Activated T-cell treated with anti-CD3 and anti-CD28 coated beads, Interleukin-2, amount 50 U/mL, for 72 hours (primary cell): ENCODE measurements around the gene ANAPC4. TPM values are rescaled to one million over a fixed set of nuclear protein-coding genes. Genes with fewer than 3 reads are reported as not detected.
"Not testable (repeated sequence)": the region's sequence is repeated elsewhere in the genome, so short reads cannot be mapped to it uniquely, and the experiment has no call there.

ENCODE experiments used
- ATAC-seq, 2 donors: fragments of 150-1000 bp; cut with Tn5 transposase; replicated peaks in 1 of 2; 2 replicates each; pipeline ENCODE4 v1.10.0; 2021; ENCODE audit warnings: moderate library complexity in 2 of 2, mild to moderate bottlenecking in 1 of 2
- DNase-seq, 2 donors: peaks; one replicate each; pipeline ENCODE4 v3.0.0; 2021 to 2022; ENCODE audit warnings: mixed read lengths in 1 of 2
- H3K27ac Mint-ChIP-seq: one replicate; pipeline ENCODE4 v1.8.0; 2022; ENCODE audit warnings: mild to moderate bottlenecking, moderate library complexity, mixed read lengths
- H3K27me3 Mint-ChIP-seq: one replicate; pipeline ENCODE4 v1.8.0; 2022; ENCODE audit warnings: low read depth, mixed read lengths
- H3K36me3 Mint-ChIP-seq, 2 donors: one replicate each; pipeline ENCODE4 v1.8.0; 2022; ENCODE audit warnings: mixed read lengths in 2 of 2, mild to moderate bottlenecking in 1 of 2; ENCODE audit not compliant: insufficient read depth in 2 of 2
- H3K4me1 Mint-ChIP-seq: one replicate; pipeline ENCODE4 v1.8.0; 2022; ENCODE audit warnings: low read depth, mixed read lengths
- H3K4me3 Mint-ChIP-seq, 2 donors: one replicate each; pipeline ENCODE4 v1.8.0; 2022; ENCODE audit warnings: mild to moderate bottlenecking in 2 of 2, mixed read lengths in 2 of 2, moderate library complexity in 2 of 2
- H3K9me3 Mint-ChIP-seq, 2 donors: one replicate each; pipeline ENCODE4 v1.8.0; 2022; ENCODE audit warnings: mixed read lengths in 2 of 2
- total RNA-seq, 2 donors: library from RNA; stranded (reverse); gene quantifications; one replicate each; pipeline ENCODE4 v1.2.3, GENCODE V29; 2022

ANAPC4 gene
- 10 to 100 TPM; 37.9 to 43.2 TPM for total RNA-seq

- Mint-ChIP-seq H3K4me3 (no peak within 1 kb of the TSS), H3K9me3 (no peaks in the 10 kb centered on the region), H3K27me3 (no peaks in the 10 kb centered on the region), H3K27ac (peak within 1 kb of the TSS; percentile 6), H3K4me1 (peaks cover 8% of the 10 kb centered on the region), H3K36me3 (peaks cover 2 to 5% of the 10 kb centered on the region in 2 donors)
- DNase-seq (peak; percentile 97 to 98), ATAC-seq (peak; percentile 98)
Observed at GRCh38 chr4:25376754-25377571, at the start of gene ANAPC4. Gene ANAPC4, plus strand, starts transcription at chr4:25377263. Its CDS starts 165 bp downstream, at chr4:25377428.

GRCh38 chr4:25328463-25328862 lies 48.6 kb upstream of the ANAPC4 start:
- not testable (repeated sequence) for H3K27ac Mint-ChIP-seq, H3K9me3 Mint-ChIP-seq, ATAC-seq, H3K27me3 Mint-ChIP-seq, H3K36me3 Mint-ChIP-seq, H3K4me3 Mint-ChIP-seq, DNase-seq
- peaks cover 18% of the 10 kb centered on the region for H3K4me1 Mint-ChIP-seq

GRCh38 chr4:25330335-25330734 lies 46.7 kb upstream of the ANAPC4 start:
- Mint-ChIP-seq H3K27ac (peak overlapping the region; percentile 99), H3K27me3 (no peaks in the 10 kb centered on the region), H3K4me3 (peak overlapping the region in 1 of 2 donors; percentile 90)

GRCh38 chr4:25330905-25331808 lies 45.9 kb upstream of the ANAPC4 start:
- peaks cover 18% of the 10 kb centered on the region for H3K4me1 Mint-ChIP-seq
- peak overlapping the region; percentile 79 to 90 for H3K4me3 Mint-ChIP-seq
- no peaks in the 10 kb centered on the region for H3K27me3 Mint-ChIP-seq
- H3K36me3 Mint-ChIP-seq: peaks cover 0 to 4% of the 10 kb centered on the region in 2 donors
- ATAC-seq (peak; percentile 62 to 91), DNase-seq (no peak)
- peak overlapping the region; percentile 99 for H3K27ac Mint-ChIP-seq
- H3K9me3 Mint-ChIP-seq: no peaks in the 10 kb centered on the region

More at GRCh38 chr4:25330335-25330734, 46.7 kb upstream of the ANAPC4 start:
- DNase-seq: no peak
- ATAC-seq: no peak
- peaks cover 0 to 4% of the 10 kb centered on the region in 2 donors for H3K36me3 Mint-ChIP-seq
- H3K4me1 Mint-ChIP-seq: peaks cover 18% of the 10 kb centered on the region
- no peaks in the 10 kb centered on the region for H3K9me3 Mint-ChIP-seq

GRCh38 chr4:25343671-25344070 lies 33.4 kb upstream of the ANAPC4 start:
- DNase-seq (no peak), ATAC-seq (no peak)
- no peak overlapping the region for H3K4me3 Mint-ChIP-seq
- no peaks in the 10 kb centered on the region for H3K27me3 Mint-ChIP-seq
- H3K36me3 Mint-ChIP-seq: peaks cover 0 to 14% of the 10 kb centered on the region in 2 donors
- H3K27ac Mint-ChIP-seq: no peak overlapping the region
- peaks cover 8% of the 10 kb centered on the region for H3K4me1 Mint-ChIP-seq
- no peaks in the 10 kb centered on the region for H3K9me3 Mint-ChIP-seq

- peaks cover 0 to 7% of the 10 kb centered on the region in 2 donors for H3K36me3 Mint-ChIP-seq
- no peak overlapping the region for H3K27ac Mint-ChIP-seq
- no peak overlapping the region for H3K4me3 Mint-ChIP-seq
- DNase-seq (no peak), ATAC-seq (no peak)
- H3K4me1 Mint-ChIP-seq: peaks cover 8% of the 10 kb centered on the region
- no peaks in the 10 kb centered on the region for H3K9me3 Mint-ChIP-seq
- no peaks in the 10 kb centered on the region for H3K27me3 Mint-ChIP-seq
Observed at GRCh38 chr4:25345744-25346143, 31.3 kb upstream of the ANAPC4 start.

GRCh38 chr4:25346913-25347312 lies 30.1 kb upstream of the ANAPC4 start:
- no peaks in the 10 kb centered on the region for H3K27me3 Mint-ChIP-seq
- H3K4me1 Mint-ChIP-seq: peaks cover 8% of the 10 kb centered on the region
- no peak for DNase-seq
- H3K27ac Mint-ChIP-seq: peak overlapping the region; percentile 68
- H3K4me3 Mint-ChIP-seq: no peak overlapping the region
- no peak for ATAC-seq
- H3K9me3 Mint-ChIP-seq: no peaks in the 10 kb centered on the region
- H3K36me3 Mint-ChIP-seq: peaks cover 0 to 5% of the 10 kb centered on the region in 2 donors

- H3K27me3 Mint-ChIP-seq: no peaks in the 10 kb centered on the region
- DNase-seq (no peak), ATAC-seq (no peak)
- H3K36me3 Mint-ChIP-seq: peaks cover 0 to 5% of the 10 kb centered on the region in 2 donors
- peak overlapping the region; percentile 42 for H3K27ac Mint-ChIP-seq
- peaks cover 8% of the 10 kb centered on the region for H3K4me1 Mint-ChIP-seq
- H3K4me3 Mint-ChIP-seq: no peak overlapping the region
- no peaks in the 10 kb centered on the region for H3K9me3 Mint-ChIP-seq
Observed at GRCh38 chr4:25347473-25347872, 29.6 kb upstream of the ANAPC4 start.

GRCh38 chr4:25347971-25348370 lies 29.1 kb upstream of the ANAPC4 start:
- no peak for ATAC-seq
- peaks cover 0 to 5% of the 10 kb centered on the region in 2 donors for H3K36me3 Mint-ChIP-seq
- no peaks in the 10 kb centered on the region for H3K27me3 Mint-ChIP-seq
- no peak for DNase-seq
- H3K9me3 Mint-ChIP-seq: no peaks in the 10 kb centered on the region
- peaks cover 8% of the 10 kb centered on the region for H3K4me1 Mint-ChIP-seq
- H3K27ac Mint-ChIP-seq: no peak overlapping the region
- no peak overlapping the region for H3K4me3 Mint-ChIP-seq

- peaks cover 0 to 4% of the 10 kb centered on the region in 2 donors for H3K36me3 Mint-ChIP-seq
- ATAC-seq (no peak), DNase-seq (no peak)
- H3K27ac Mint-ChIP-seq: no peak overlapping the region
- H3K4me3 Mint-ChIP-seq: no peak overlapping the region
- H3K27me3 Mint-ChIP-seq: no peaks in the 10 kb centered on the region
- H3K9me3 Mint-ChIP-seq: no peaks in the 10 kb centered on the region
- peaks cover 8% of the 10 kb centered on the region for H3K4me1 Mint-ChIP-seq
Observed at GRCh38 chr4:25350561-25350960, 26.5 kb upstream of the ANAPC4 start.

- DNase-seq: no peak
- ATAC-seq: no peak
- H3K4me1 Mint-ChIP-seq: peaks cover 2% of the 10 kb centered on the region
- H3K27ac Mint-ChIP-seq: no peak overlapping the region
- no peaks in the 10 kb centered on the region for H3K9me3 Mint-ChIP-seq
- no peak overlapping the region for H3K4me3 Mint-ChIP-seq
- H3K36me3 Mint-ChIP-seq: peaks cover 0 to 4% of the 10 kb centered on the region in 2 donors
- no peaks in the 10 kb centered on the region for H3K27me3 Mint-ChIP-seq
Observed at GRCh38 chr4:25351777-25352416, 25.2 kb upstream of the ANAPC4 start.

GRCh38 chr4:25356068-25356467 lies 21.0 kb upstream of the ANAPC4 start:
- DNase-seq (no peak), ATAC-seq (no peak)
- Mint-ChIP-seq H3K36me3 (peaks cover 3 to 10% of the 10 kb centered on the region in 2 donors), H3K27me3 (no peaks in the 10 kb centered on the region), H3K4me3 (no peak overlapping the region), H3K9me3 (no peaks in the 10 kb centered on the region), H3K27ac (no peak overlapping the region), H3K4me1 (no peaks in the 10 kb centered on the region)
